Kidney (tissue), 14 donors: ENCODE results near the gene ODAPH. TPM values are rescaled to one million over a fixed set of nuclear protein-coding genes. Genes with fewer than 3 reads are reported as not detected.
"Not testable (repeated sequence)": the region's sequence is repeated elsewhere in the genome, so short reads cannot be mapped to it uniquely, and the experiment has no call there.

ENCODE experiments used
- DNase-seq, 5 donors: peaks; one replicate each; pipeline ENCODE4 v3.0.0-alpha.2; 2013 to 2020
- FAIRE-seq: peaks from 2 replicates; lab custom pipeline; 2012; peaks lifted over from hg19 to GRCh38; lab: Jason Lieb, UNC
- H3K27ac ChIP-seq, 2 donors: one replicate each; pipeline ENCODE4 v1.7.0; 2013; ENCODE audit warnings: low read depth in 2 of 2, low read length in 2 of 2, inconsistent platforms in 1 of 2
- H3K27me3 ChIP-seq: one replicate; pipeline ENCODE4 v1.7.1; 2013; ENCODE audit warnings: low read length, inconsistent platforms; ENCODE audit not compliant: control insufficient read depth, insufficient read depth
- H3K36me3 ChIP-seq, 3 donors: one replicate each; pipeline versions ENCODE4 v1.7.0 to v1.7.1; 2013; ENCODE audit warnings: low read length in 3 of 3, control low read depth in 1 of 3, inconsistent platforms in 1 of 3; ENCODE audit not compliant: insufficient read depth in 3 of 3, control insufficient read depth in 2 of 3
- H3K4me1 ChIP-seq, 3 donors: one replicate each; pipeline versions ENCODE4 v1.7.0 to v1.7.1; 2013; ENCODE audit warnings: low read length in 3 of 3, inconsistent platforms in 1 of 3, low read depth in 1 of 3; ENCODE audit not compliant: control insufficient read depth in 2 of 3, insufficient read depth in 2 of 3
- H3K4me3 ChIP-seq, 3 donors: one replicate each; pipeline versions ENCODE4 v1.7.0 to v1.8.1; 2013; ENCODE audit warnings: low read length in 3 of 3, control low read depth in 1 of 3, inconsistent platforms in 1 of 3
- H3K9ac ChIP-seq, 3 donors: one replicate each; pipeline versions ENCODE4 v1.7.0 to v1.7.1; 2013; ENCODE audit warnings: low read length in 3 of 3, control low read depth in 1 of 3, inconsistent platforms in 1 of 3
- H3K9me3 ChIP-seq, 3 donors: one replicate each; pipeline versions ENCODE4 v1.7.0 to v1.7.1; 2013; ENCODE audit warnings: low read length in 3 of 3, control low read depth in 1 of 3, inconsistent platforms in 1 of 3; ENCODE audit not compliant: control insufficient read depth in 2 of 3, insufficient read depth in 1 of 3
- intact Hi-C: fragments of 100-400 bp; cut with DNase I; formaldehyde crosslinking; loops from one replicate; pipeline ENCODE4 v1.11.1; 2022
- polyA plus RNA-seq: library from polyadenylated mRNA; stranded (reverse); fragments of 350-450 nt; fragmentation: Illumina TruSeq; extraction: RNeasy Lipid Tissue Mini Kit (QIAGEN cat#74804); gene quantifications from one replicate; pipeline ENCODE4 v1.2.3, GENCODE V29; 2014; ENCODE audit warnings: low read depth, low replicate concordance; ENCODE audit not compliant: insufficient read depth
- total RNA-seq: library from RNA; stranded (reverse); fragmentation: NEBNext Ultra II Directional; extraction: Animal tissue kit (Norgen Biotek cat#: 25700); gene quantifications from one replicate; pipeline ENCODE4 v1.2.1, GENCODE V29; 2021
- TF ChIP-seq, protein P1 (sequence below): IDR thresholded peaks from 3 replicates; pipeline ENCODE4 v1.5.1; 2012; ENCODE audit warnings: mild to moderate bottlenecking, moderate library complexity, borderline replicate concordance; ENCODE audit not compliant: insufficient read depth; ENCODE audit errors: extremely low read depth
- donor health status: control.
- donor health status: control.
- donor health status: control.
- donor health status: control.
- donor health status: control.
- donor health status: DM: yes; HTN: yes; CAD: no.
- donor health status: Normal renal cell carcinoma (clear cell type).

Gene ODAPH
- total and polyA plus RNA-seq, 2 donors from 2014 or later, result not detected

- Histone ChIP-seq H3K4me1 (no peaks in the 10 kb centered on the region), H3K36me3 (peaks cover 8 to 32% (median 16%) of the 10 kb centered on the region in 3 donors), H3K27me3 (no peaks in the 10 kb centered on the region), H3K4me3 (no peak overlapping the region), H3K27ac (no peak overlapping the region), H3K9me3 (no peaks in the 10 kb centered on the region), H3K9ac (no peak overlapping the region)
- FAIRE-seq, result no peak
- TF ChIP-seq, protein P1, sequence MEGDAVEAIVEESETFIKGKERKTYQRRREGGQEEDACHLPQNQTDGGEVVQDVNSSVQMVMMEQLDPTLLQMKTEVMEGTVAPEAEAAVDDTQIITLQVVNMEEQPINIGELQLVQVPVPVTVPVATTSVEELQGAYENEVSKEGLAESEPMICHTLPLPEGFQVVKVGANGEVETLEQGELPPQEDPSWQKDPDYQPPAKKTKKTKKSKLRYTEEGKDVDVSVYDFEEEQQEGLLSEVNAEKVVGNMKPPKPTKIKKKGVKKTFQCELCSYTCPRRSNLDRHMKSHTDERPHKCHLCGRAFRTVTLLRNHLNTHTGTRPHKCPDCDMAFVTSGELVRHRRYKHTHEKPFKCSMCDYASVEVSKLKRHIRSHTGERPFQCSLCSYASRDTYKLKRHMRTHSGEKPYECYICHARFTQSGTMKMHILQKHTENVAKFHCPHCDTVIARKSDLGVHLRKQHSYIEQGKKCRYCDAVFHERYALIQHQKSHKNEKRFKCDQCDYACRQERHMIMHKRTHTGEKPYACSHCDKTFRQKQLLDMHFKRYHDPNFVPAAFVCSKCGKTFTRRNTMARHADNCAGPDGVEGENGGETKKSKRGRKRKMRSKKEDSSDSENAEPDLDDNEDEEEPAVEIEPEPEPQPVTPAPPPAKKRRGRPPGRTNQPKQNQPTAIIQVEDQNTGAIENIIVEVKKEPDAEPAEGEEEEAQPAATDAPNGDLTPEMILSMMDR, result no peak
- no peak for DNase-seq
- intact Hi-C loops, result no loop called here
Observed at GRCh38 chr4:75525910-75526309, 30.0 kb upstream of the ODAPH start.

GRCh38 chr4:75527482-75527881, 28.4 kb upstream of the ODAPH start:
- Histone ChIP-seq H3K27me3 (no peaks in the 10 kb centered on the region), H3K9ac (no peak overlapping the region), H3K36me3 (peaks cover 8 to 31% (median 20%) of the 10 kb centered on the region in 3 donors), H3K4me1 (no peaks in the 10 kb centered on the region), H3K9me3 (no peaks in the 10 kb centered on the region), H3K27ac (no peak overlapping the region), H3K4me3 (no peak overlapping the region)
- TF ChIP-seq, protein P1, result no peak
- no peak for DNase-seq
- FAIRE-seq, result no peak
- intact Hi-C loops, result no loop called here

DNA sequence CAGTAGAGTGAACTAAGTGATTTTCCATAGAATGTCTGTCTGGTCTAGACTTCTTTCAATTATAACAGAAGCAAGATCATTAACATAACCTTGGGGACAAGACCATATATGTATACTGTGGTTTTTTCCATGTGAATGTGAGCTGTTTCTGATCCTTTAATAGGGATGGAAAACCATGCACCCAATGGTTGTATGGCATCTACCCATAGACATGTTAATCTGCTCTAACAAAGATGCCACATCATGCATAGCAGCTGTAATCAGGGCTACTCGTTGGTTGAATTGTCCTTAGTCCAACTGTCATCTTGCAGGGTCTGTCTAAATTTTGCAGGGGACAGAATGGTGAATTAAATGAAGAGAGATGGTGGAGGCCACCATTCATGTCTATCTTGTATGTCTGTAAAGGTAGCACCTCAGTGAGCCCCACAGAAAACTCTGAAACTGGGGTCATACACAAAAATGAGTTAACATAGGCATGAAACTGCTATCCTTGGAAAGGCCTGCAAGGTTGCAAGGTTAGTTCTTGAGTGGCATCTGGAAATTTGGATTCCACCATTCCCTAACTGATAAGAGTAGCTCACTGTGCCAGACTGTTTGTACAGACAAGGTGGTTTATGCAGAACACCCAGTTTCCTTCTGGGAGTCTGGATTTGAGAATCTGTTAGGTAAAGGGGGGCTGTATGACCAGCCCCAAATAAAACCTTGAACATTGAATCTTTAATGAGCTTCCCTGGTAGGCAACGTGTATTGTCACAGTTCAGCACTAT, 25.1 kb upstream of the ODAPH start:
- no peaks in the 10 kb centered on the region for H3K9me3 ChIP-seq
- H3K27ac ChIP-seq, result no peak overlapping the region
- H3K4me3 ChIP-seq, result no peak overlapping the region
- no peaks in the 10 kb centered on the region for H3K4me1 ChIP-seq
- intact Hi-C loops, result no loop called here
- FAIRE-seq (no peak), DNase-seq (no peak)
- H3K9ac ChIP-seq, result no peak overlapping the region
- no peaks in the 10 kb centered on the region for H3K27me3 ChIP-seq
- peaks cover 5 to 26% (median 15%) of the 10 kb centered on the region in 3 donors for H3K36me3 ChIP-seq
- TF ChIP-seq, protein P1, result no peak

- H3K4me1 ChIP-seq, DNase-seq, H3K4me3 ChIP-seq, FAIRE-seq, intact Hi-C loops, H3K27ac ChIP-seq, H3K27me3 ChIP-seq, H3K9ac ChIP-seq, H3K9me3 ChIP-seq: not testable (repeated sequence)
- peaks cover 2 to 23% (median 11%) of the 10 kb centered on the region in 3 donors for H3K36me3 ChIP-seq
Observed at GRCh38 chr4:75531536-75532143, 24.2 kb upstream of the ODAPH start.

GRCh38 chr4:75533339-75533887, 22.5 kb upstream of the ODAPH start:
- H3K4me1 ChIP-seq, H3K9me3 ChIP-seq, FAIRE-seq, H3K4me3 ChIP-seq, H3K27ac ChIP-seq, H3K27me3 ChIP-seq, DNase-seq, intact Hi-C loops, H3K9ac ChIP-seq: not testable (repeated sequence)
- H3K36me3 ChIP-seq, result peaks cover 2 to 11% (median 6%) of the 10 kb centered on the region in 3 donors
